SK-N-SH (cell line): ENCODE measurements around the gene BEST2. TPM values are rescaled to one million over a fixed set of nuclear protein-coding genes. Genes with fewer than 3 reads are reported as not detected.

ENCODE experiments used
- CTCF ChIA-PET: fragments of 300-600, 350-600 bp; formaldehyde crosslinking; extraction: SDS; loops from one replicate; lab custom pipeline; 2021; lab: Yijun Ruan, JAX
- POLR2A ChIA-PET: fragments of 350-600 bp; sonication (Branson Sonifier 250); formaldehyde crosslinking; extraction: SDS; loops from one replicate; lab custom pipeline; 2020; ENCODE audit warnings: antibody characterized with exemption, inconsistent platforms; lab: Yijun Ruan, JAX
- DNase-seq: peaks from one replicate; pipeline ENCODE4 v3.0.0; 2012
- H2AFZ ChIP-seq: fragments of 200-600 bp; sonication (generic); 2 replicates; pipeline ENCODE4 v1.8.1; 2016; ENCODE audit warnings: antibody characterized with exemption, mild to moderate bottlenecking, low read depth
- H3F3A ChIP-seq: fragments of 200-600 bp; sonication (generic); replicated peaks from 2 replicates; pipeline ENCODE3; 2016; ENCODE audit warnings: antibody characterized with exemption, mild to moderate bottlenecking; ENCODE audit not compliant: insufficient read depth
- H3K27ac ChIP-seq, 2 experiments: fragments of 200-500 bp in 1 of 2; fragments of 200-600 bp in 1 of 2; sonication (Bioruptor generic) in 1 of 2; sonication (generic), shearing (Covaris generic) in 1 of 2; 2 replicates each; pipeline versions ENCODE4 v1.5.1 to v1.6.1; 2014 to 2016; ENCODE audit warnings: low read depth in 2 of 2, inconsistent platforms in 1 of 2, low read length in 1 of 2, mild to moderate bottlenecking in 1 of 2, mixed read lengths in 1 of 2
- H3K27me3 ChIP-seq: fragments of 200-600 bp; sonication (generic), shearing (Covaris generic); 2 replicates; pipeline ENCODE4 v1.6.1; 2016; ENCODE audit warnings: mixed run types; ENCODE audit not compliant: insufficient read depth
- H3K36me3 ChIP-seq, 2 experiments: fragments of 200-500 bp in 1 of 2; fragments of 200-600 bp in 1 of 2; sonication (Bioruptor generic) in 1 of 2; sonication (generic) in 1 of 2; replicated peaks in 1 of 2; 2 replicates each; pipeline versions ENCODE3 to v1.5.1; 2014 to 2016; ENCODE audit warnings: low read length in 1 of 2, mild to moderate bottlenecking in 1 of 2; ENCODE audit not compliant: insufficient read depth in 2 of 2, control insufficient read depth in 1 of 2
- H3K4me1 ChIP-seq, 2 experiments: fragments of 200-500 bp in 1 of 2; fragments of 200-600 bp in 1 of 2; sonication (Bioruptor generic) in 1 of 2; sonication (generic), shearing (Covaris generic) in 1 of 2; 2 replicates each; pipeline versions ENCODE4 v1.5.1 to v1.6.1; 2014 to 2016; ENCODE audit warnings: low read depth in 1 of 2, low read length in 1 of 2, mixed run types in 1 of 2; ENCODE audit not compliant: insufficient read depth in 2 of 2, control insufficient read depth in 1 of 2
- H3K4me2 ChIP-seq: fragments of 200-600 bp; sonication (generic), shearing (Covaris generic); 2 replicates; pipeline ENCODE4 v1.6.1; 2017; ENCODE audit warnings: mixed run types
- H3K4me3 ChIP-seq, 2 experiments: fragments of 200-500 bp in 1 of 2; fragments of 200-600 bp in 1 of 2; sonication (Bioruptor generic) in 1 of 2; sonication (generic), shearing (Covaris generic) in 1 of 2; 2 replicates each; pipeline versions ENCODE4 v1.5.1 to v1.8.1; 2014 to 2016; ENCODE audit warnings: low read depth in 2 of 2, inconsistent platforms in 1 of 2, low read length in 1 of 2, mild to moderate bottlenecking in 1 of 2, mixed read lengths in 1 of 2, moderate library complexity in 1 of 2
- H3K79me2 ChIP-seq: fragments of 200-600 bp; sonication (generic); 2 replicates; pipeline ENCODE4 v1.8.1; 2017; ENCODE audit warnings: mild to moderate bottlenecking; ENCODE audit not compliant: insufficient read depth
- H3K9ac ChIP-seq: fragments of 200-600 bp; sonication (generic); 2 replicates; pipeline ENCODE4 v1.6.1; 2017; ENCODE audit warnings: mixed run types
- H3K9me2 ChIP-seq: fragments of 200-600 bp; sonication (generic); 2 replicates; pipeline ENCODE4 v1.6.1; 2017; ENCODE audit warnings: mixed run types
- H3K9me3 ChIP-seq: fragments of 200-600 bp; sonication (generic); 2 replicates; pipeline ENCODE4 v1.6.1; 2017; ENCODE audit warnings: mixed run types, mild to moderate bottlenecking, moderate library complexity
- H4K20me1 ChIP-seq: fragments of 200-600 bp; sonication (generic); 2 replicates; pipeline ENCODE4 v1.6.1; 2017; ENCODE audit warnings: mild to moderate bottlenecking, mixed run types; ENCODE audit not compliant: insufficient read depth
- ELF1 ChIP-seq: IDR thresholded peaks from 2 replicates; pipeline ENCODE4 v1.4.0; 2012
- FOXM1 ChIP-seq: IDR thresholded peaks from 2 replicates; pipeline ENCODE4 v1.4.0; 2012; ENCODE audit warnings: low read depth, mild to moderate bottlenecking
- MEF2A ChIP-seq: IDR thresholded peaks from 2 replicates; pipeline ENCODE4 v1.4.0; 2012; ENCODE audit warnings: low read depth, borderline replicate concordance
- NRF1 ChIP-seq: IDR thresholded peaks from 2 replicates; pipeline ENCODE4 v1.6.1; 2012; ENCODE audit warnings: low read depth, mild to moderate bottlenecking, low read length
- RXRA ChIP-seq: IDR thresholded peaks from 2 replicates; pipeline ENCODE4 v1.4.0; 2012; ENCODE audit warnings: low read depth, mild to moderate bottlenecking, borderline replicate concordance
- YY1 ChIP-seq: IDR thresholded peaks from 2 replicates; pipeline ENCODE4 v1.4.0; 2012; ENCODE audit warnings: low read depth, mild to moderate bottlenecking
- WGBS: methylation state at CpG from one replicate; pipeline ENCODE4 v1.1.6; 2017; ENCODE audit warnings: low lambda C conversion rate; 5-methylcytosine and 5-hydroxymethylcytosine counted together
- polyA plus RNA-seq, 3 experiments: library from polyadenylated mRNA; depleted of rRNA; stranded (reverse); fragments of >200 nt; gene quantifications; 2 replicates each; pipeline ENCODE4 v1.2.3, GENCODE V29; 2012
- TF ChIP-seq, protein P1 (sequence below): IDR thresholded peaks from 2 replicates; pipeline ENCODE4 v1.6.1; 2012; ENCODE audit warnings: mild to moderate bottlenecking, low read depth, low read length, moderate library complexity
- TF ChIP-seq, protein P2 (sequence below): IDR thresholded peaks from 2 replicates; pipeline ENCODE4; 2012
- TF ChIP-seq, protein P3 (sequence below): fragments of 150-350 bp; IDR thresholded peaks from 2 replicates; pipeline ENCODE4 v1.6.1; 2016; ENCODE audit warnings: mild to moderate bottlenecking, low read depth, low read length

BEST2 gene
- polyA plus RNA-seq, 1 of the 3 experiments (the other 2 are of a cell fraction) = not detected

DNA sequence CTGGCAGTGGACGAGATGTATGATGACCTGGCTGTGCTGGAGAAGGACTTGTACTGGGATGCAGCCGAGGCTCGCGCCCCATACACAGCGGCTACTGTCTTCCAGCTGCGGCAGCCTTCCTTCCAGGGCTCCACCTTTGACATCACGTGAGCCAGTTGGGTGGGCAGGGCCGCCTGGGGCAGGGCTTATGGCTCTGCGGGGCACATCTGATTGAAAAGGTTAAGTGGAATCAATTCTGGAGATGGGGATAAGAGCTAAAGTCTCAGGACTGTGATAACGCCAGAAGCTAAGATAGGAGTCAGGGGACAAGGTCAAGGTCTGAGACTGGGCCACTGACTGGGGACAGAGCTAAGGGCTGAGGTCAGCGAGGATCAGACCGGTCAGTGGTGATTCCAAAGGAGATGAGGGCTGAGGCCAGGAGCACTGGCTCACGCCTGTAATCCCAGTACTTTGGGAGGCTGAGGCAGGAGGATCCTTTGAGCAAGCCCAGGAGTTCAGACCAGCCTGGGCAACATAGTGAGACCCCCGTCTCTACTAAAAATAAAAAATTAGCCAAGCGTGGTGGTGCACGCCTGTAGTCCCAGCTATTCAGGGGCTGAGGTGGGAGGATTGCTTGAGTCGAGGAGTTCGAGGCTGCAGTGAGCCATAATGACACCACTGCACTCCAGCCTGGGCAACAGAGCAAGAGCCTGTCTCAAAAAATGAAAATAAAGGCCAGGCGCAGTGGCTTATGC, 4.7 kb downstream of the BEST2 start:
- H3K9ac ChIP-seq = no peak overlapping the region
- H3F3A ChIP-seq = peaks cover 15% of the 10 kb centered on the region
- no peaks in the 10 kb centered on the region; a peak in 1 of 4 replicates for H3K4me1 ChIP-seq
- no peak overlapping the region for H3K27ac ChIP-seq
- over 99% methylated on average over 10 of the region's 19 CpGs for WGBS
- H3K9me3 ChIP-seq = no peaks in the 10 kb centered on the region
- no peaks in the 10 kb centered on the region for H3K79me2 ChIP-seq
- no peak overlapping the region for H3K4me3 ChIP-seq
- no peak for DNase-seq
- no peak for TF ChIP-seq MEF2A
- TF ChIP-seq YY1 = no peak
- TF ChIP-seq, protein P1, sequence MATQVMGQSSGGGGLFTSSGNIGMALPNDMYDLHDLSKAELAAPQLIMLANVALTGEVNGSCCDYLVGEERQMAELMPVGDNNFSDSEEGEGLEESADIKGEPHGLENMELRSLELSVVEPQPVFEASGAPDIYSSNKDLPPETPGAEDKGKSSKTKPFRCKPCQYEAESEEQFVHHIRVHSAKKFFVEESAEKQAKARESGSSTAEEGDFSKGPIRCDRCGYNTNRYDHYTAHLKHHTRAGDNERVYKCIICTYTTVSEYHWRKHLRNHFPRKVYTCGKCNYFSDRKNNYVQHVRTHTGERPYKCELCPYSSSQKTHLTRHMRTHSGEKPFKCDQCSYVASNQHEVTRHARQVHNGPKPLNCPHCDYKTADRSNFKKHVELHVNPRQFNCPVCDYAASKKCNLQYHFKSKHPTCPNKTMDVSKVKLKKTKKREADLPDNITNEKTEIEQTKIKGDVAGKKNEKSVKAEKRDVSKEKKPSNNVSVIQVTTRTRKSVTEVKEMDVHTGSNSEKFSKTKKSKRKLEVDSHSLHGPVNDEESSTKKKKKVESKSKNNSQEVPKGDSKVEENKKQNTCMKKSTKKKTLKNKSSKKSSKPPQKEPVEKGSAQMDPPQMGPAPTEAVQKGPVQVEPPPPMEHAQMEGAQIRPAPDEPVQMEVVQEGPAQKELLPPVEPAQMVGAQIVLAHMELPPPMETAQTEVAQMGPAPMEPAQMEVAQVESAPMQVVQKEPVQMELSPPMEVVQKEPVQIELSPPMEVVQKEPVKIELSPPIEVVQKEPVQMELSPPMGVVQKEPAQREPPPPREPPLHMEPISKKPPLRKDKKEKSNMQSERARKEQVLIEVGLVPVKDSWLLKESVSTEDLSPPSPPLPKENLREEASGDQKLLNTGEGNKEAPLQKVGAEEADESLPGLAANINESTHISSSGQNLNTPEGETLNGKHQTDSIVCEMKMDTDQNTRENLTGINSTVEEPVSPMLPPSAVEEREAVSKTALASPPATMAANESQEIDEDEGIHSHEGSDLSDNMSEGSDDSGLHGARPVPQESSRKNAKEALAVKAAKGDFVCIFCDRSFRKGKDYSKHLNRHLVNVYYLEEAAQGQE = no peak
- no peak for TF ChIP-seq FOXM1
- no peak for TF ChIP-seq NRF1
- TF ChIP-seq, protein P2, sequence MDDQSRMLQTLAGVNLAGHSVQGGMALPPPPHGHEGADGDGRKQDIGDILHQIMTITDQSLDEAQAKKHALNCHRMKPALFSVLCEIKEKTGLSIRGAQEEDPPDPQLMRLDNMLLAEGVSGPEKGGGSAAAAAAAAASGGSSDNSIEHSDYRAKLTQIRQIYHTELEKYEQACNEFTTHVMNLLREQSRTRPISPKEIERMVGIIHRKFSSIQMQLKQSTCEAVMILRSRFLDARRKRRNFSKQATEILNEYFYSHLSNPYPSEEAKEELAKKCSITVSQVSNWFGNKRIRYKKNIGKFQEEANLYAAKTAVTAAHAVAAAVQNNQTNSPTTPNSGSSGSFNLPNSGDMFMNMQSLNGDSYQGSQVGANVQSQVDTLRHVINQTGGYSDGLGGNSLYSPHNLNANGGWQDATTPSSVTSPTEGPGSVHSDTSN = no peak
- no peak for TF ChIP-seq ELF1
- no peak for TF ChIP-seq RXRA
- TF ChIP-seq, protein P3, sequence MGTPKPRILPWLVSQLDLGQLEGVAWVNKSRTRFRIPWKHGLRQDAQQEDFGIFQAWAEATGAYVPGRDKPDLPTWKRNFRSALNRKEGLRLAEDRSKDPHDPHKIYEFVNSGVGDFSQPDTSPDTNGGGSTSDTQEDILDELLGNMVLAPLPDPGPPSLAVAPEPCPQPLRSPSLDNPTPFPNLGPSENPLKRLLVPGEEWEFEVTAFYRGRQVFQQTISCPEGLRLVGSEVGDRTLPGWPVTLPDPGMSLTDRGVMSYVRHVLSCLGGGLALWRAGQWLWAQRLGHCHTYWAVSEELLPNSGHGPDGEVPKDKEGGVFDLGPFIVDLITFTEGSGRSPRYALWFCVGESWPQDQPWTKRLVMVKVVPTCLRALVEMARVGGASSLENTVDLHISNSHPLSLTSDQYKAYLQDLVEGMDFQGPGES = no peak
- ChIA-PET CTCF (interaction anchor here (1.0 to 17.5 kb wide), 4 partner anchors 13 to 910 kb away, joined by 3 to 321 read pairs (median 140); partner anchors contain the start of genes BEST2, GET3, JUNB and PRDX2), POLR2A (interaction anchor here (1.0 kb wide), 1 partner anchor 35 kb away, joined by 3 read pairs; the partner anchor contains the start of gene JUNB)
- peaks cover 24% of the 10 kb centered on the region for H3K27me3 ChIP-seq
- no peaks in the 10 kb centered on the region for H3K36me3 ChIP-seq
- no peak overlapping the region for H2AFZ ChIP-seq
- H3K9me2 ChIP-seq = no peaks in the 10 kb centered on the region
- no peaks in the 10 kb centered on the region for H4K20me1 ChIP-seq
- H3K4me2 ChIP-seq = no peak overlapping the region
